ENCODE results near the gene PABPN1L. TPM values are rescaled to one million over a fixed set of nuclear protein-coding genes. Genes with fewer than 3 reads are reported as not detected.
"Not testable (repeated sequence)": the region's sequence is repeated elsewhere in the genome, so short reads cannot be mapped to it uniquely, and the experiment has no call there.

PABPN1L gene
- total RNA-seq, 1 experiment from 2014 or later: not detected

GRCh38 chr16:88897696-88898425, 31.4 kb upstream of the PABPN1L start:
- no peaks in the 10 kb centered on the region for H3K79me2 ChIP-seq (ENCODE audit: low read length)
- no peak overlapping the region for H3K9ac ChIP-seq (ENCODE audit: low read length)
- no peaks in the 10 kb centered on the region for H3K36me3 ChIP-seq (ENCODE audit: insufficient read depth, low read length)
- no peak overlapping the region for H3K4me3 ChIP-seq (ENCODE audit: low read length)
- no peak overlapping the region for H2AFZ ChIP-seq (ENCODE audit: low read length)
- H3K9me3 ChIP-seq (ENCODE audit: low read length): no peaks in the 10 kb centered on the region
- no peak for DNase-seq
- no peaks in the 10 kb centered on the region for H3K27me3 ChIP-seq (ENCODE audit: low read length)
- no peaks in the 10 kb centered on the region for H4K20me1 ChIP-seq (ENCODE audit: insufficient read depth, low read depth, low read length)
- no peak overlapping the region for H3K27ac ChIP-seq (ENCODE audit: low read length)
- H3K4me1 ChIP-seq (ENCODE audit: low read length): peaks cover 8% of the 10 kb centered on the region
- no peak overlapping the region for H3K4me2 ChIP-seq (ENCODE audit: low read depth, low read length, poor library complexity, severe bottlenecking)
- H3K9me2 ChIP-seq (replicated peaks; ENCODE audit: insufficient read depth, low read length): no peaks in the 10 kb centered on the region

GRCh38 chr16:88896238-88897070, 30.0 kb upstream of the PABPN1L start:
- no peaks in the 10 kb centered on the region for H3K9me2 ChIP-seq (replicated peaks; ENCODE audit: insufficient read depth, low read length)
- H4K20me1 ChIP-seq (ENCODE audit: insufficient read depth, low read depth, low read length): no peaks in the 10 kb centered on the region
- no peaks in the 10 kb centered on the region for H3K27me3 ChIP-seq (ENCODE audit: low read length)
- H3K9me3 ChIP-seq (ENCODE audit: low read length): no peaks in the 10 kb centered on the region
- no peak overlapping the region for H3K4me2 ChIP-seq (ENCODE audit: low read depth, low read length, poor library complexity, severe bottlenecking)
- H3K36me3 ChIP-seq (ENCODE audit: insufficient read depth, low read length): no peaks in the 10 kb centered on the region
- DNase-seq: no peak
- H3K4me1 ChIP-seq (ENCODE audit: low read length): peaks cover 8% of the 10 kb centered on the region
- H2AFZ ChIP-seq (ENCODE audit: low read length): no peak overlapping the region
- no peak overlapping the region for H3K9ac ChIP-seq (ENCODE audit: low read length)
- no peaks in the 10 kb centered on the region for H3K79me2 ChIP-seq (ENCODE audit: low read length)
- no peak overlapping the region for H3K4me3 ChIP-seq (ENCODE audit: low read length)
- H3K27ac ChIP-seq (ENCODE audit: low read length): no peak overlapping the region

- H3K79me2 ChIP-seq (ENCODE audit: low read length): no peaks in the 10 kb centered on the region
- no peak overlapping the region for H3K27ac ChIP-seq (ENCODE audit: low read length)
- H3K9ac ChIP-seq (ENCODE audit: low read length): no peak overlapping the region
- H3K9me3 ChIP-seq (ENCODE audit: low read length): no peaks in the 10 kb centered on the region
- H4K20me1 ChIP-seq (ENCODE audit: insufficient read depth, low read depth, low read length): no peaks in the 10 kb centered on the region
- no peaks in the 10 kb centered on the region for H3K9me2 ChIP-seq (replicated peaks; ENCODE audit: insufficient read depth, low read length)
- H3K27me3 ChIP-seq (ENCODE audit: low read length): no peaks in the 10 kb centered on the region
- peaks cover 8% of the 10 kb centered on the region for H3K4me1 ChIP-seq (ENCODE audit: low read length)
- no peak overlapping the region for H2AFZ ChIP-seq (ENCODE audit: low read length)
- H3K4me3 ChIP-seq (ENCODE audit: low read length): no peak overlapping the region
- H3K36me3 ChIP-seq (ENCODE audit: insufficient read depth, low read length): no peaks in the 10 kb centered on the region
- DNase-seq: no peak
- H3K4me2 ChIP-seq (ENCODE audit: low read depth, low read length, poor library complexity, severe bottlenecking): no peak overlapping the region
Measured at GRCh38 chr16:88895335-88895734, 28.9 kb upstream of the PABPN1L start.

- no peak overlapping the region for H3K4me2 ChIP-seq (ENCODE audit: low read depth, low read length, poor library complexity, severe bottlenecking)
- H3K79me2 ChIP-seq (ENCODE audit: low read length): no peaks in the 10 kb centered on the region
- H3K9me2 ChIP-seq (replicated peaks; ENCODE audit: insufficient read depth, low read length): no peaks in the 10 kb centered on the region
- peaks cover 8% of the 10 kb centered on the region for H3K4me1 ChIP-seq (ENCODE audit: low read length)
- no peak overlapping the region for H2AFZ ChIP-seq (ENCODE audit: low read length)
- H3K9ac ChIP-seq (ENCODE audit: low read length): no peak overlapping the region
- H3K9me3 ChIP-seq (ENCODE audit: low read length): no peaks in the 10 kb centered on the region
- H4K20me1 ChIP-seq (ENCODE audit: insufficient read depth, low read depth, low read length): no peaks in the 10 kb centered on the region
- DNase-seq: no peak
- H3K27me3 ChIP-seq (ENCODE audit: low read length): no peaks in the 10 kb centered on the region
- no peaks in the 10 kb centered on the region for H3K36me3 ChIP-seq (ENCODE audit: insufficient read depth, low read length)
- no peak overlapping the region for H3K27ac ChIP-seq (ENCODE audit: low read length)
- H3K4me3 ChIP-seq (ENCODE audit: low read length): no peak overlapping the region
Measured at GRCh38 chr16:88894681-88895300, 28.3 kb upstream of the PABPN1L start.

GRCh38 chr16:88894266-88894665, 27.8 kb upstream of the PABPN1L start:
- H4K20me1 ChIP-seq (ENCODE audit: insufficient read depth, low read depth, low read length); H3K4me2 ChIP-seq (ENCODE audit: low read depth, low read length, poor library complexity, severe bottlenecking): not testable (repeated sequence)

GRCh38 chr16:88893127-88893968, 26.9 kb upstream of the PABPN1L start:
- H2AFZ ChIP-seq (ENCODE audit: low read length): no peak overlapping the region
- no peak overlapping the region for H3K4me3 ChIP-seq (ENCODE audit: low read length)
- H3K4me1 ChIP-seq (ENCODE audit: low read length): peaks cover 8% of the 10 kb centered on the region
- no peaks in the 10 kb centered on the region for H3K79me2 ChIP-seq (ENCODE audit: low read length)
- DNase-seq: no peak
- H4K20me1 ChIP-seq (ENCODE audit: insufficient read depth, low read depth, low read length): no peaks in the 10 kb centered on the region
- no peaks in the 10 kb centered on the region for H3K9me3 ChIP-seq (ENCODE audit: low read length)
- H3K4me2 ChIP-seq (ENCODE audit: low read depth, low read length, poor library complexity, severe bottlenecking): no peak overlapping the region
- H3K9ac ChIP-seq (ENCODE audit: low read length): no peak overlapping the region
- no peaks in the 10 kb centered on the region for H3K9me2 ChIP-seq (replicated peaks; ENCODE audit: insufficient read depth, low read length)
- H3K27me3 ChIP-seq (ENCODE audit: low read length): no peaks in the 10 kb centered on the region
- no peak overlapping the region for H3K27ac ChIP-seq (ENCODE audit: low read length)
- H3K36me3 ChIP-seq (ENCODE audit: insufficient read depth, low read length): no peaks in the 10 kb centered on the region

More at GRCh38 chr16:88894266-88894665, 27.8 kb upstream of the PABPN1L start:
- not testable (repeated sequence) for H3K4me3 ChIP-seq (ENCODE audit: low read length); H3K4me1 ChIP-seq (ENCODE audit: low read length); H2AFZ ChIP-seq (ENCODE audit: low read length); H3K27me3 ChIP-seq (ENCODE audit: low read length); H3K9me2 ChIP-seq (replicated peaks; ENCODE audit: insufficient read depth, low read length); H3K9me3 ChIP-seq (ENCODE audit: low read length); H3K9ac ChIP-seq (ENCODE audit: low read length); H3K36me3 ChIP-seq (ENCODE audit: insufficient read depth, low read length); DNase-seq; H3K27ac ChIP-seq (ENCODE audit: low read length); H3K79me2 ChIP-seq (ENCODE audit: low read length)

- no peak overlapping the region for H2AFZ ChIP-seq (ENCODE audit: low read length)
- H3K27ac ChIP-seq (ENCODE audit: low read length): no peak overlapping the region
- H3K4me3 ChIP-seq (ENCODE audit: low read length): no peak overlapping the region
- no peaks in the 10 kb centered on the region for H4K20me1 ChIP-seq (ENCODE audit: insufficient read depth, low read depth, low read length)
- H3K4me2 ChIP-seq (ENCODE audit: low read depth, low read length, poor library complexity, severe bottlenecking): no peak overlapping the region
- no peaks in the 10 kb centered on the region for H3K79me2 ChIP-seq (ENCODE audit: low read length)
- H3K9me3 ChIP-seq (ENCODE audit: low read length): no peaks in the 10 kb centered on the region
- H3K36me3 ChIP-seq (ENCODE audit: insufficient read depth, low read length): no peaks in the 10 kb centered on the region
- H3K4me1 ChIP-seq (ENCODE audit: low read length): no peaks in the 10 kb centered on the region
- H3K27me3 ChIP-seq (ENCODE audit: low read length): no peaks in the 10 kb centered on the region
- no peaks in the 10 kb centered on the region for H3K9me2 ChIP-seq (replicated peaks; ENCODE audit: insufficient read depth, low read length)
- no peak for DNase-seq
- H3K9ac ChIP-seq (ENCODE audit: low read length): no peak overlapping the region
Measured at GRCh38 chr16:88892065-88892464, 25.6 kb upstream of the PABPN1L start.
